ENCODE results near the gene AUTS2.
A peak's percentile ranks its signal among the peaks of the same experiment; 100 is the strongest.

Gene AUTS2

GRCh38 chr7:70154521-70155180 is 556.4 kb downstream of the AUTS2 start:
- no peak for DNase-seq

- no peak for DNase-seq
Measured at GRCh38 chr7:70156057-70156456, 557.8 kb downstream of the AUTS2 start.

- DNase-seq, result no peak
Measured at GRCh38 chr7:70159121-70159520, 560.8 kb downstream of the AUTS2 start.

GRCh38 chr7:70165477-70166170 is 567.3 kb downstream of the AUTS2 start:
- DNase-seq, result no peak

- DNase-seq, result no peak
Measured at GRCh38 chr7:70171369-70171920, 573.2 kb downstream of the AUTS2 start.

GRCh38 chr7:70177166-70177565 is 578.9 kb downstream of the AUTS2 start:
- no peak for DNase-seq

- no peak for DNase-seq
Measured at GRCh38 chr7:70178211-70178610, 579.9 kb downstream of the AUTS2 start.

- DNase-seq, result no peak
Measured at GRCh38 chr7:70178787-70179186, 580.5 kb downstream of the AUTS2 start.

- no peak for DNase-seq
Measured at GRCh38 chr7:70182521-70182920, 584.2 kb downstream of the AUTS2 start.

GRCh38 chr7:70183278-70183677 is 585.0 kb downstream of the AUTS2 start:
- no peak for DNase-seq

GRCh38 chr7:70188901-70189650 is 590.8 kb downstream of the AUTS2 start:
- no peak for DNase-seq

GRCh38 chr7:70189776-70190175 is 591.5 kb downstream of the AUTS2 start:
- DNase-seq, result peak in 1 of 2 experiments; percentile 44

GRCh38 chr7:70190281-70190680 is 592.0 kb downstream of the AUTS2 start:
- no peak for DNase-seq

GRCh38 chr7:70193514-70193913 is 595.2 kb downstream of the AUTS2 start:
- no peak for DNase-seq

- no peak for DNase-seq
Measured at GRCh38 chr7:70208236-70209063, 610.2 kb downstream of the AUTS2 start.

GRCh38 chr7:70210200-70210935 is 612.1 kb downstream of the AUTS2 start:
- DNase-seq, result no peak

GRCh38 chr7:70210936-70211310 is 612.6 kb downstream of the AUTS2 start:
- DNase-seq, result no peak

- no peak for DNase-seq
Measured at GRCh38 chr7:70212281-70212680, 614.0 kb downstream of the AUTS2 start.

GRCh38 chr7:70214071-70214470 is 615.8 kb downstream of the AUTS2 start:
- DNase-seq, result no peak

GRCh38 chr7:70215491-70215890 is 617.2 kb downstream of the AUTS2 start:
- DNase-seq, result no peak

GRCh38 chr7:70217571-70217970 is 619.3 kb downstream of the AUTS2 start:
- DNase-seq, result no peak

GRCh38 chr7:70218006-70218405 is 619.7 kb downstream of the AUTS2 start:
- no peak for DNase-seq

Data from NCI-H187 (cell line).